ENCODE results near the gene FNDC3B. TPM values are rescaled to one million over a fixed set of nuclear protein-coding genes. Genes with fewer than 3 reads are reported as not detected.

The FNDC3B gene
- total RNA-seq, 1 experiment from 2014 or later = 173 TPM

DNA sequence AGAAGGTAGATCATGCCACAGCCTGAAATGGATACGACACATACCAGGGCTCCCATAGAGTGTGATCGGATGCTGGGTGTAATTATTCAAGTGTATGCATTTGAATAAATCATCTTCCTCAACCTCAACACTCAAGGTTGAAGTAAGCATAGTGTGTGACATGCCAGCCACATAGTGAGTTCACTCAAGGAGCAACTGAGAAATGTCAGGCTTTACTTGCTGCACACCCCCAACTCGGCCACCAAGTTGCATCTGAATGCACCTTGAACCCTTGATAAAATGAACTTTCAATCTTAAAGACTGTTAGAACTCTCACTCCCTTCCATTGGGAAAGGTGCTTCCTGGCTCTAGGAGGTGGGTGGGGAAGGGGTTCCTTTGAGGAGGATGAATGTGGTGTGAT, 287.6 kb downstream of the FNDC3B start:
- CTCF ChIA-PET = no interaction called here
- intact Hi-C loops (cut with micrococcal nuclease; ENCODE audit: unreplicated experiment) (no loop called here), in situ Hi-C loops (cut with HindIII; ENCODE audit: low pct_unique_long_range_greater_than_20kb, low sequenced_read_pairs) (no loop called here)
- POLR2A ChIA-PET = no interaction called here
- TF ChIP-seq SIN3A (IDR thresholded peaks at IDR 0.05; ENCODE audit: borderline replicate concordance, insufficient read depth, low read depth, low read length) (no peak), TCF7L2 (IDR thresholded peaks at IDR 0.05; ENCODE audit: low read depth, low read length) (no peak), POLR2AphosphoS5 (IDR thresholded peaks at IDR 0.05; ENCODE audit: low read depth, low read length) (no peak)
- TF ChIP-seq, protein P1, sequence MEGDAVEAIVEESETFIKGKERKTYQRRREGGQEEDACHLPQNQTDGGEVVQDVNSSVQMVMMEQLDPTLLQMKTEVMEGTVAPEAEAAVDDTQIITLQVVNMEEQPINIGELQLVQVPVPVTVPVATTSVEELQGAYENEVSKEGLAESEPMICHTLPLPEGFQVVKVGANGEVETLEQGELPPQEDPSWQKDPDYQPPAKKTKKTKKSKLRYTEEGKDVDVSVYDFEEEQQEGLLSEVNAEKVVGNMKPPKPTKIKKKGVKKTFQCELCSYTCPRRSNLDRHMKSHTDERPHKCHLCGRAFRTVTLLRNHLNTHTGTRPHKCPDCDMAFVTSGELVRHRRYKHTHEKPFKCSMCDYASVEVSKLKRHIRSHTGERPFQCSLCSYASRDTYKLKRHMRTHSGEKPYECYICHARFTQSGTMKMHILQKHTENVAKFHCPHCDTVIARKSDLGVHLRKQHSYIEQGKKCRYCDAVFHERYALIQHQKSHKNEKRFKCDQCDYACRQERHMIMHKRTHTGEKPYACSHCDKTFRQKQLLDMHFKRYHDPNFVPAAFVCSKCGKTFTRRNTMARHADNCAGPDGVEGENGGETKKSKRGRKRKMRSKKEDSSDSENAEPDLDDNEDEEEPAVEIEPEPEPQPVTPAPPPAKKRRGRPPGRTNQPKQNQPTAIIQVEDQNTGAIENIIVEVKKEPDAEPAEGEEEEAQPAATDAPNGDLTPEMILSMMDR (IDR thresholded peaks at IDR 0.05) = no peak
- TF ChIP-seq, protein P2, sequence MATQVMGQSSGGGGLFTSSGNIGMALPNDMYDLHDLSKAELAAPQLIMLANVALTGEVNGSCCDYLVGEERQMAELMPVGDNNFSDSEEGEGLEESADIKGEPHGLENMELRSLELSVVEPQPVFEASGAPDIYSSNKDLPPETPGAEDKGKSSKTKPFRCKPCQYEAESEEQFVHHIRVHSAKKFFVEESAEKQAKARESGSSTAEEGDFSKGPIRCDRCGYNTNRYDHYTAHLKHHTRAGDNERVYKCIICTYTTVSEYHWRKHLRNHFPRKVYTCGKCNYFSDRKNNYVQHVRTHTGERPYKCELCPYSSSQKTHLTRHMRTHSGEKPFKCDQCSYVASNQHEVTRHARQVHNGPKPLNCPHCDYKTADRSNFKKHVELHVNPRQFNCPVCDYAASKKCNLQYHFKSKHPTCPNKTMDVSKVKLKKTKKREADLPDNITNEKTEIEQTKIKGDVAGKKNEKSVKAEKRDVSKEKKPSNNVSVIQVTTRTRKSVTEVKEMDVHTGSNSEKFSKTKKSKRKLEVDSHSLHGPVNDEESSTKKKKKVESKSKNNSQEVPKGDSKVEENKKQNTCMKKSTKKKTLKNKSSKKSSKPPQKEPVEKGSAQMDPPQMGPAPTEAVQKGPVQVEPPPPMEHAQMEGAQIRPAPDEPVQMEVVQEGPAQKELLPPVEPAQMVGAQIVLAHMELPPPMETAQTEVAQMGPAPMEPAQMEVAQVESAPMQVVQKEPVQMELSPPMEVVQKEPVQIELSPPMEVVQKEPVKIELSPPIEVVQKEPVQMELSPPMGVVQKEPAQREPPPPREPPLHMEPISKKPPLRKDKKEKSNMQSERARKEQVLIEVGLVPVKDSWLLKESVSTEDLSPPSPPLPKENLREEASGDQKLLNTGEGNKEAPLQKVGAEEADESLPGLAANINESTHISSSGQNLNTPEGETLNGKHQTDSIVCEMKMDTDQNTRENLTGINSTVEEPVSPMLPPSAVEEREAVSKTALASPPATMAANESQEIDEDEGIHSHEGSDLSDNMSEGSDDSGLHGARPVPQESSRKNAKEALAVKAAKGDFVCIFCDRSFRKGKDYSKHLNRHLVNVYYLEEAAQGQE (IDR thresholded peaks at IDR 0.05; ENCODE audit: insufficient read depth in 1 of 2, low read depth in 2 of 2, low read length in 1 of 2) = no peak
- no peak overlapping the region for H3K27ac ChIP-seq (ENCODE audit: low read length)
- ATAC-seq = no peak
- H3K9me3 ChIP-seq (ENCODE audit: control insufficient read depth, insufficient read depth, low read depth, low read length) = no peaks in the 10 kb centered on the region
- no TSS peak for BruUV-seq (replicated peaks)
- DNase-seq (ENCODE audit: low read depth, low spot score) = no peak
- no peaks in the 10 kb centered on the region for H3K27me3 ChIP-seq (ENCODE audit: control insufficient read depth, insufficient read depth, low read length)
- H3K4me1 ChIP-seq (ENCODE audit: control insufficient read depth, insufficient read depth, low read length) = no peaks in the 10 kb centered on the region
- peaks cover 10% of the 10 kb centered on the region for H3K36me3 ChIP-seq (ENCODE audit: control insufficient read depth, insufficient read depth, low read length)
- no peak overlapping the region for H3K4me3 ChIP-seq (ENCODE audit: low read depth in 2 of 2, low read length in 2 of 2)

DNA sequence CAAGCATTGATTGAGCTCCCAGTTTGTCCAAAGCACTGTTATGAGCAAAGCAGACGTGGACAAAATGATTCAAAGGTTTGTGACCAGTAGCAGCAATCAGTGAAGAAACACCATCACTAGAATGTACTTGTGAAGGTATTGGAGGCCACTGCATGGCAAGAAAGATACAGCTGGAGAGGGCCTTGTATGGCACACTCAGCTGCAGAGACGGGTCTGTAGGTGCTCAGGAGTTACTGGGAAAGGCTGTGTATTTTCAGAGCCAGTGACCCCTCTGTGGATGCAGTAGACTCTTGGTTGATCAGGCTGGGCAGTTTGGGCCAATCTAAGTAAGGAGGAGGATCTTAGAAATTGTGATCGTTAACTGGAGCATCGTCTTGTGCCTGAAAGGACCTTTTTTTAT, 288.9 kb downstream of the FNDC3B start:
- POLR2A ChIA-PET = no interaction called here
- H3K27ac ChIP-seq (ENCODE audit: low read length) = no peak overlapping the region
- no peak for DNase-seq (ENCODE audit: low read depth, low spot score)
- H3K4me3 ChIP-seq (ENCODE audit: low read depth in 2 of 2, low read length in 2 of 2) = no peak overlapping the region
- no peak for TF ChIP-seq SIN3A (IDR thresholded peaks at IDR 0.05; ENCODE audit: borderline replicate concordance, insufficient read depth, low read depth, low read length)
- TF ChIP-seq, protein P2 (IDR thresholded peaks at IDR 0.05; ENCODE audit: insufficient read depth in 1 of 2, low read depth in 2 of 2, low read length in 1 of 2) = no peak
- TF ChIP-seq POLR2AphosphoS5 (IDR thresholded peaks at IDR 0.05; ENCODE audit: low read depth, low read length) = no peak
- TF ChIP-seq, protein P1 (IDR thresholded peaks at IDR 0.05) = no peak
- no peak for TF ChIP-seq TCF7L2 (IDR thresholded peaks at IDR 0.05; ENCODE audit: low read depth, low read length)
- no peaks in the 10 kb centered on the region for H3K27me3 ChIP-seq (ENCODE audit: control insufficient read depth, insufficient read depth, low read length)
- CTCF ChIA-PET = no interaction called here
- intact Hi-C loops (cut with micrococcal nuclease; ENCODE audit: unreplicated experiment) = no loop called here
- H3K36me3 ChIP-seq (ENCODE audit: control insufficient read depth, insufficient read depth, low read length) = peaks cover 14% of the 10 kb centered on the region
- in situ Hi-C loops (cut with HindIII; ENCODE audit: low pct_unique_long_range_greater_than_20kb, low sequenced_read_pairs) = no loop called here
- no TSS peak for BruUV-seq (replicated peaks)
- H3K9me3 ChIP-seq (ENCODE audit: control insufficient read depth, insufficient read depth, low read depth, low read length) = no peaks in the 10 kb centered on the region
- no peaks in the 10 kb centered on the region for H3K4me1 ChIP-seq (ENCODE audit: control insufficient read depth, insufficient read depth, low read length)
- ATAC-seq = no peak
